Bone marrow (tissue), 2 donors: ENCODE data around the gene C1orf198.
"Not testable (repeated sequence)": the region's sequence is repeated elsewhere in the genome, so short reads cannot be mapped to it uniquely, and the experiment has no call there.

Experiments used
- DNase-seq, 2 donors: peaks; one replicate each; lab custom pipeline; 2025; lab: John Stamatoyannopoulos, UW

The C1orf198 gene

GRCh38 chr1:230860617-230861384, 7.5 kb downstream of the C1orf198 start:
- no peak for DNase-seq

GRCh38 chr1:230858918-230859729, 9.2 kb downstream of the C1orf198 start:
- no peak for DNase-seq

- DNase-seq = no peak
Measured at GRCh38 chr1:230858236-230858820, 10.0 kb downstream of the C1orf198 start.

GRCh38 chr1:230857822-230858221, 10.5 kb downstream of the C1orf198 start:
- DNase-seq = no peak

DNA sequence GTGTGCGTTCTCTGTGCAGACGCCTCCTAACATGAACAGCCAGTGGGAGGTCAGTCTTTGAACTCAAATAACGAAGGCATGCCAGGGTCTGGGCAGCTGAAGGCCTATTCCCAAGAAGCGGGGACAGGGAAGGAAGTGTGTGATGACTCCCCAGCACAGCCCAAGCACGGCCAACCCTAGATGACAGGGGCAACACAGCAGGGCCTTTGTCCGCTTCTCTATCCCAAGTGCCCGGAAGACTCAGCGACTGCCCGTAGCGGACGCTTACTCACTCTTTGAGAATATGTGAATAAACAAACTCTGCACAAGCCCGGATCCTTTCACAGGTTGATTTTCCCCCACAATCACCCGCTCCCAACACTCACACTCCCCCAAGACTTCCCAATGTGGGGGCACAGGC, 11.2 kb downstream of the C1orf198 start:
- DNase-seq = no peak

- no peak for DNase-seq
Measured at GRCh38 chr1:230855886-230856285, 12.4 kb downstream of the C1orf198 start.

GRCh38 chr1:230854423-230854822, 13.9 kb downstream of the C1orf198 start:
- DNase-seq = no peak

DNA sequence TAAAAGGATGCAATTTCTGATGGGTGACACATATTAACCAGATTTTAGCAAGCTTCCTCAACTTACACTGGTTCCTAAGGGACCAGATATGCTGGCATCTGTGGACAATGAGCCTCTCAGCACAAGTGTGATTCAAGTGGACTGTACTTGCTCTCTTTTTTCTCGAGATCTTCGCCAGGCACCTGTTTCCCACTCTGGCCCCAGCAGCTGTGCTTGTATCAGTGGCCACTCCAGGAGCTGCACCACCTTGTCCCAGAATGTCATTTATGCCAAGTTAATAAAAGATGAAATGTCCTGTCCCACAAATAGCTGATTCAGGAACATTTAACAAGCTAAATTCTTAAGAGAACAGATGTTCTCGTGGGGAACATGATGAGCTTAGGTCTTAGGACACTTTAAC, 14.6 kb downstream of the C1orf198 start:
- no peak for DNase-seq

GRCh38 chr1:230852959-230853358, 15.4 kb downstream of the C1orf198 start:
- no peak for DNase-seq

DNA sequence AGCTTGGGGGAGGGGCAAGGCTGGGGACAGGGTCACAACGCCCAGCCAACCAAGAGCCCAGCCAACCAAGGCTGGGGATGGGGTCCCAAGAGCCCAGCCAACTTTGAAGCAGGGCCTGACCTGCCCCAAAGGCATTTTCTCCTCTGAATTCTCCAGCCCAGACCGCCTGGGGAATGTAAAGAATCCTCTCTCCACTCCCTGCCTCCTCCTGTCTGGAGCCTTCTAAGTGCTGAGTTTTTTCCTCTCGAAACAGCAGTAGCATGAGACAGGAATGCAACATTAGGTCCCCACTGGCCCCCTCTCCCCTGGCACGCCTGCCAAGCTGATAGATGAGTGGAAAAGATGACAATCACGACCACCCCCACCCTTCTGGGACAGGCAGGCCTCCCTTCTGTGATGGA, 17.0 kb downstream of the C1orf198 start:
- DNase-seq = no peak

- no peak for DNase-seq
Measured at GRCh38 chr1:230850547-230850946, 17.8 kb downstream of the C1orf198 start.

DNA sequence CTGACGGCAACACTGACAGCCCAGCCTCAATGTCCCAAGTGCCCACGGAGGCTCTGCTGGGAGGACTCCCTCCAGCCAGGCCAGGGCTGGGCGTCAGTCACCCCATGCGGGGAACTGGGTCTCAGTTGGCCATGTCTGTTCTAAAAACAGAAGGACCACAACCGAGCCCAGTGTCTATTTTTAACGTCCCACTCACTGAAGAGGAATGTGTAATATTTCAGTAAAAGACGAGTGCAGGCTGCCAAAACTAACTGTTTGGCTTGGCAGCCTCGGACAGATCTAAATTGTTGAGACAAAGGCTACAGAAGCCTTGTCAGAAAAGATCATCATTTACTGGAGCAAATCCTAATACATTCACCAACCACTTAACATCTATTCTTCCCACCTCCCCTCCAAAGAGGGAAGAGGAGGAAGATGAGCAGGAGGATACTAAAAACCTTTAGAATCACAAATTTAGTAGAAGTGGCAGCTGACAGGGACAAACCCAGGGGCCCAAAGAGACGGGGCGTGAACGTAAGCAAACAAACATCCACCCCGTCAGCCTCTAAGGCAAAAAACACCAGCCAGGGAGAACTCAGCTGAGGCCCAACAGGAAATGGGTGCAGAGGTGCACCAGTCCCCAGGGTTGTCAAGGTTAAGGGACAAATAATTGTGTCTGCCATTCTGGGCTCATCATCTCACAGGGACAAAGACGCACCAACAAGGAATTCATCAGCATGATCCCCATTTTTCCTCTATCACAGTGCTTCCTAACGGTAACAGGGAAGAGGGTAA, 18.7 kb downstream of the C1orf198 start:
- no peak for DNase-seq

DNA sequence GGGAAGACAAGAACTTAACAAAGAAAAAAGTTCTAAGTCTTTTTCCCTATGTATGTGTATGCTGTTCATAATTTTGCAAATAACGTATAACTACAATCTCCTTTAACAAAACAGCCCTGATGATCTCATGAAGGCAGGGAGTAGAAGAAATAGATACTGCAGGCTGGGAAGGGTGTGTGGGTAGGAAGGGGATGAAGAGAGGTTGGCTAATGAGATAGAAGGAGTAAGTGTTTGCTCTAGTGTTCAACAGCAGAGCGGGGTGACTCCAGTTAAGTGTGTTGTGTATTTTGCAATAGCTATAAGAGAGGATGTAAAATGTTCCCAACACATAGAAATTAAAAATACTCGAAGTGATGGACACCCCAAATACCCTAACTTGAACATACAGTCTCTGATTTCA, 20.1 kb downstream of the C1orf198 start:
- DNase-seq = no peak

DNA sequence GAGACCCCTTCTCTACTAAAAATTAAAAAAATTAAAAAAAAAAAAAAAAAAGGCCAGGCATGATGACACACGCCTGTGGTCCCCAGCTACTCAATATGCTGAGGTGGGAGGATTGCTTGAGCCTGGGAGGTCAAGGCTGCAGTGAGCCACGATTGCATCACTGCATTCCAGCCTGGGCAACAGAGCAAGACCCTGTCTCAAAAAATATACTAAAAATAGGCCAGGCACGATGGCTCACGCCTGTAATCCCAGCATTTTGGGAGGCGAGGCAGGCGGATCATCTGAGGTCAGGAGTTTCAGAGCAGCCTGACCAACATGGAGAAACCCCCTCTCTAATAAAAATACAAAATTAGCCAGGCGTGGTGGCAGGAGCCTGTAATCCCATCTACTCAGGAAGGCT, 23.1 kb downstream of the C1orf198 start:
- DNase-seq = not testable (repeated sequence)

GRCh38 chr1:230844561-230844960, 23.8 kb downstream of the C1orf198 start:
- no peak for DNase-seq

GRCh38 chr1:230843503-230844309, 24.6 kb downstream of the C1orf198 start:
- no peak for DNase-seq

DNA sequence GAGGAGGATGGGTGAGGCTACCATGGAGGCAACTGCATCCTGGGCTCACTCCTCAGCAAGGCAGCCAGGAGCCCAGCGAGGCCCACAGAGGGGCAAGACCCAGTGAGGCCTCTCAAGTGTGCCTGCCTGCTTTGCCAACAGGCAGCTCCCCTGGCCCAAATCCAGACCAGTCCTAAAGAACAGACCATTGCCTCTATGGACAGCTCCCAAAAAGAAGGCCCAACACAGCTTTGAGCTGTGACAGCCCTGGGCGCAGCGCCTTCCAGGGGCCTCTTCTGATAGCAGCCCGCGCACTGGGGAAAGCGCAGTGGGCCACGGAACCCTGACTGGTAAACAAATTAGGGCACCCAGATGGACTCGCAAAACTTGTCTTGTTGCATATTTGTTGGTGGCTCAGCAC, 25.5 kb downstream of the C1orf198 start:
- no peak for DNase-seq

- no peak for DNase-seq
Measured at GRCh38 chr1:230839173-230839572, 29.1 kb downstream of the C1orf198 start.

- no peak for DNase-seq
Measured at GRCh38 chr1:230836793-230837192, 31.5 kb downstream of the C1orf198 start.

DNA sequence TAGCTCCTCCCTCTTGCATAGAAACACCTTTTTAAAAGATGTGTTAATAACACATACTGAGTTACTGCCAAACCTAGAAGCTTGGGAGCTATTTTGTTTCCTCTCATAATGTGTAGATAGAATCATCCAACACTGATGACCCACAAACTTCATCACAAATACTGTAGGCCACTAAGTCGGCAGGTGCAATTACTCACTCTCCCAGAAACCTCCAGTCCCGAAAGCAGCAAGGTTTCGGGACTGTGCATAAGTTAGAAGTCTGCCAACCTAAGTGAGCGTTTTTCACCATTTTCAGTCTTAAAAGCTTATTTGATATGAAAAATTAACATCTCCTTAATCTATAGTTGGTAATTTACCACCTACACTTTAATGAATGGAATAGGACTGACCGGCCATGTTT, 32.0 kb downstream of the C1orf198 start:
- no peak for DNase-seq

DNA sequence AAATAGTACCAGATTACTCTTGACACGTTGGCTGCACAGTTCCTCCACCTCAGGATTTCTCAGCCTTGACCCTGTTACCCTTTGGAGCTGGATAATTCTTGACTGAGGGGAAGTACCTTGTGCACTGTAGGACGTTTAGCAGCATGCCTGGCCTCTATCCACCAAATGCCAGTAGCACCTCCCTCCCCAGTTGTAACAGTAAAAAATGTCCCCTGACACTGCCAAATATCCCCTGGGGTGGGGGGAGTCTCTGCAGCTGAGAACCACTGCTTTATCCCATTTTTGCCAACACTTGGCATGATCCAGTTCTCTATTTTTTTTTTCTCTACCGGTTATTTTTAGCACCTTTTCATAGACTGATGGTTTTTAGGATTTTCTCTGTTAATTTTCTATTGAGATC, 34.0 kb downstream of the C1orf198 start:
- DNase-seq = no peak
